Suprapubic skin (tissue), 4 donors: ENCODE measurements around the gene SEPTIN11.

Experiments used
- CTCF ChIP-seq, 2 donors: fragments of 200-600 bp in 1 of 2; fragments of 450-650 bp in 1 of 2; sonication (generic) in 1 of 2; IDR thresholded peaks; one replicate each; pipeline ENCODE4 v1.5.1; 2016 to 2019; ENCODE audit warnings: antibody characterized with exemption in 2 of 2, mild to moderate bottlenecking in 1 of 2, moderate library complexity in 1 of 2
- POLR2A ChIP-seq, 2 donors: fragments of 450-650 bp; IDR thresholded peaks; one replicate each; pipeline ENCODE4 v1.6.1; 2017; ENCODE audit warnings: antibody characterized with exemption in 2 of 2, mild to moderate bottlenecking in 2 of 2, moderate library complexity in 2 of 2
- POLR2AphosphoS5 ChIP-seq, 3 donors: sonication (generic); formaldehyde crosslinking; IDR thresholded peaks; one replicate each; pipeline ENCODE4 v1.6.1; 2017; ENCODE audit warnings: antibody characterized with exemption in 3 of 3

GRCh38 chr4:76951672-76952010 is 2.1 kb downstream of the SEPTIN11 start:
- TF ChIP-seq CTCF (IDR thresholded peaks at IDR 0.05): no peak
- TF ChIP-seq POLR2A (IDR thresholded peaks at IDR 0.05): no peak
- no peak for TF ChIP-seq POLR2AphosphoS5 (IDR thresholded peaks at IDR 0.05)
